Measurements from ENCODE around the gene HIBCH.
A peak's percentile ranks its signal among the peaks of the same experiment; 100 is the strongest.
"Not testable (repeated sequence)": the region's sequence is repeated elsewhere in the genome, so short reads cannot be mapped to it uniquely, and the experiment has no call there.

HIBCH gene, protein sequence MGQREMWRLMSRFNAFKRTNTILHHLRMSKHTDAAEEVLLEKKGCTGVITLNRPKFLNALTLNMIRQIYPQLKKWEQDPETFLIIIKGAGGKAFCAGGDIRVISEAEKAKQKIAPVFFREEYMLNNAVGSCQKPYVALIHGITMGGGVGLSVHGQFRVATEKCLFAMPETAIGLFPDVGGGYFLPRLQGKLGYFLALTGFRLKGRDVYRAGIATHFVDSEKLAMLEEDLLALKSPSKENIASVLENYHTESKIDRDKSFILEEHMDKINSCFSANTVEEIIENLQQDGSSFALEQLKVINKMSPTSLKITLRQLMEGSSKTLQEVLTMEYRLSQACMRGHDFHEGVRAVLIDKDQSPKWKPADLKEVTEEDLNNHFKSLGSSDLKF

DNA sequence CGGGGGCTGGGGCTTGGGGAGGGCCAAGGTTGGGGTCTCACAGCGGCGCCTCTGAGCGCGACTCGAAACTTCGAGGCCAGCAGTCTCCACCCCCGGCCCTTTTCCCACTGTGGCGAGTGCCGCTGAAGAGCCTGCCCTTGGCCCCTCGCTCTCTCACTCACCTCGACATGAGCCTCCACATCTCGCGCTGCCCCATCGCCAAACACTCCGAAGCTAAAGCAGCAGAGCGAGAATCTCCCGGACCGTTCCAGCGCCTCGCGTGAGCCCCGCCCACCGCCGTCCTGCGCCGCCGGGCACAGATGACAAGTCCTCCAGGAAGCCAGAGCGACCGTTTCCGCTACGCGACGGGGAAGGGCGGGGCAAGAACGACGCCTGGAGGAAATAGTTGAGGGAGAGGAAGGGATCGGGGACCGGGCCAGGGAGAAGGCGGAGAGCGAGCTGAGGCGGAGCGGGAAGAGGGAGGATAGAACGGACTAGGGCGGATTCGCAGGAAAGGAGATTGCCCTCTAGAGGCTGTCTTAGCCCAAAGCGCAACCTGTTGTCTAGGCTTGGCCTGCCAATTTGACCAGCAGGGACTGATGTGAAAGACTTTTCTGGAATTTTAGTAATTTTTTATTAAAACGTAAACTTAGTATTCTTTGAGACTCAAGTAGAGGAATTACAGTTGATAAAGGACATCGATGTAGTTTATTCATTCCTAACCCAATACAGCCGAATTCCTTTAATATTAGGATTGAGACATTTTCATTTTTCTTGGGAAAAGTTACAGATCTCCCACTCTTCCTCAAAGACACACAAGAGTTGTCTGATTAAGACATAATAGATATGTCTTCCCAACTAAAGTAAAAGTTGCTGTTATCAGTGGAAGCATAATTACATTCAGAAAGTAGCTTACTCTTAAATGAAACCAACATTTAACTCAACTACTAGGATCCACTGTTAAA, at the start of gene HIBCH:
TSS of gene HIBCH (minus strand) at position 272 of the 944 bp plus-strand sequence. CDS start at position 196, 76 bp downstream.
- DNase-seq: peak; percentile 95 to 96

DNA sequence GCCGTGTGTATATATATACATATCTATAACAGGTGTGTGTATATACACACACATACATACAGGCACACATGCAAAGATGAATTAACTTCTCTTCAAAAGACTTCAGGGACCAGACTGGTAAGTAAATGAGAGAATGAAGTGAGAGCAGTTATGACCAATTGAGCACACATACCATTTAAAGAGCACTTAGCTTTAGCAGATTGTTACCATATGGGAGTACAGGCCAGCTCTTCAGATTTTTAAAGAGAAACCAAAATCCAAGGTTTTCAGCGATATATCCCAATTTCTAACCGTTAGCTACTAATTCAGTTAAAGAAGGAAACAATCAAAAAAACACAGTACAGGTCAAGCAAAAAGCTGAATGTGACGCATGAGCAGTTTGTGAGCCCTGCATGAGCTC, 47.5 kb upstream of the HIBCH start:
- DNase-seq: no peak

DNA sequence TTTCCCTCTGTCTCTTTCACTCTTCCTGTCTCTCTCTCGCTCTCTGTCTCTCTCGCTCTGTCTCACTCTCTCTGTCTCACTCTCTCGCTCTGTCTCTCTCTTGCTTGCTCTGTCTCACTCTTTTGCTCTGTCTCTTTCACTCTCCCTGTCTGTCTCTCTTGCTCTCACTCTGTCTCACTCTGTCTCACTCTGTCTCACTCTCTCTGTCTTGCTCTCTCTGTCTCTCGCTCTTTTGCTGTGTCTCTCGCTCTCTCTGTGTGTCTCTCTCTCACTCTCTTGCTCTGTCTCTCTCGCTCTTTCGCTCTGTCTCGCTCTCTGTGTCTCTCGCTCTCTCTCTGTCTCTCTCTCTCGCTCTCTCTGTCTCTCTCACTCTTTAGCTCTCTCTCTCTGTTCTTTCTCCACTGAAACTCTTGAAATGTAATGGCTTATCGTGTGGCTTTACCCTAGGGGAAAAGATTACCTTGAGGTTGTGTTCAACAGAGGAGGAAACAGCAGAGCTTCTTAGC, 46.7 kb upstream of the HIBCH start:
- DNase-seq: no peak

DNA sequence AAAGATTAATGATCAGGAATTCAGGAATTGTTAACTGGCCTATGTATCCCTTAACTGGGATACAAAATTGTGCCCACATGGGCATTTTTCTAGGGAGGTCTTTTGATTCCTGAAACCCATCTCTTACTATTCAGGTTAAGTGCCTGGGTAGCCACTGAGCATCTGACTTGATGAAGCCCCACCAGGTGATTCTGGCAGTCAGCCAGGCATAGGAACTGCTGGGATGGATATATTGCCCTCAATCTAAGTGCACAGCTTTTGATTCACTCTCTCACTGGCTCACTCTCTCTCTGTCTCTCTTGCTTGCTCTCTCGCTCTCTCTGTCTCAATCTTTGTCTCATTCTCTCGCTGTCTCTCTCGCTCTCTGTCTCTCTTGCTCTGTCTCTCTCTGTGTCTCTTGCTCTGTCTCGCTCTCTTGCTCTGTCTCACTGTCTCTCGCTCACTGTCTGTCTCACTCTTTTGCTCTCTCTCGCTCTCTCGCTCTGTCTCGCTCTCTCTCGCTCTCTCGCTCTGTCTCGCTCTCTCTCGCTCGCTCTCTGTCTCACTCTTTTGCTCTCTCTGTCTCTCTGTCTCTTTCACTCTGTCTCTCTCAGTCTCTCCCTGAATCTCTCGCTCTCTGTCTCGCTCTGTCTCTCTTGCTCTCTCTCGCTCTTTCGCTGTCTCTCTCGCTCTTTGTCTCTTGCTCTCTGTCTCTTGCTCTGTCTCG, 46.0 kb upstream of the HIBCH start:
- no peak for DNase-seq

DNA sequence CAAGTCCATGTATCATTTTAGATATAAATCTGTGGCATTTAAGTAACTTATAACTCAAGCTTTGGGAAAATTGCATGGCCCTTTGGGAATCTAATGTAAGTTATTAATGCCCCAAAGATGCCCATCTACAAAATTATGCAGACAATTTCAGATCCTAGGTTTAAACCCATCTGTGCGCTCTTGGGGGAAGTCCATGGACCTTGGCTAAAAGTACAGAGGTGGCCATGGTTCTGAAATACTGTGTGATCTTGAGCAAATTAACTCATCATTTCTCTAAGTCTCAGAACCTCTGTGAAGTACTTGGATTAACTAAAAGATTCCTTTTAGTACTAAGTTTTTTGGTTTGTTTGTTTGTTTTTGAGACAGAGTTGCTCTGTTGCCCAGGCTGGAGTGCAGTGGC, 43.3 kb upstream of the HIBCH start:
- no peak for DNase-seq

DNA sequence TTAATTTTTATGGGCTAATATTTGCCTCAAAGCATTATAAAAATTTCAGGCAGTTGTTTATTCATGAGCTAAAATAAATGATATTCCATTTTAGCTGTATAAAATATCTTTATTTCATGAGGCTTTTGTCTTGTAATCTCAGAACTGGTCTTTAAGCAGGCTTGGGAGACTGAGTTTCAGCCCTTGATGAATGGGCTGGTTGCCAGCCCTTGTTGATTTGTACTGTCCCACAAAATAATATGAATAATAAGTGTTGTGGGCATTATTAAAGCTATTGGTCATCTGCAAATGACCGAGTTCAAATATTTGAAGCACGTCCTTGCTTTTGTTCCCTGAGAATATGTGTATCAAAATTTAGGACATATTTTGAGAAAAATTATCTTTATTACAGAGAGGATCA, 41.9 kb upstream of the HIBCH start:
- DNase-seq: no peak

DNA sequence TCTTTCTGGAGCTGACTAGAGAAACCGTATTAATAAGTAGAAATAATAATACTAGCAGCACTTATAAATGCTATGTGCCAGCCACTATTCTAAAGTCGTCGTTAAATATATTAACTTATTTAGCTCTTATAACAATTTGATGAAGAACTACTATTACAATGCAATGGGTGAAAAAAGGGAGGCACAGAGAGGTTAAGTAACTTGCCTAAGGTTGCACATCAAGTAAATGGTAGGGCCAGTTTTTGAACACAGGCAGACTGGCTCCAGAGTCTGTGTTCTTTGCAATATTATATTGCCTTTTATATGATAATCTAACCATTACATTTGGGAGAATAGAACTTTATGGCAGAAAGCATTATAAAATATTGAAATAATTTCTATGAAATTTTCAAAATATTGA, 41.3 kb upstream of the HIBCH start:
- no peak for DNase-seq

DNA sequence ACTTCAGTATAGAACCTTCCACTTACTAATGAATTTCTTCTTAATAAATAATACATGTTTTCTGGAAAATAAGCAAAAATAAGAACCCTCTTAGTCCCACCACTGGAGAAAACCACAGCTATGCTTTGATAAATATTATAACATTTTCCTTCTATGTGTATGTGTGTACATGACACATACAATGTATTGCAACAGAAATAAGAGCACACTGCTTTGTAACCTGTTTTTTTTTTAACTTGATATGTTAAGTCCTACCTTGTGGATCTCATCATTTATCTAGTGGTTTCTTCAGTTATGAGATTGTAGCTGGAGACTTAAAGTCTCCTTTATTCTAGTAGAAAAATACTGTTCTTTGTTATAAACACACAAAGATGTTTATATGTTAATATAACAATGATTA, 40.9 kb upstream of the HIBCH start:
- DNase-seq: no peak

DNA sequence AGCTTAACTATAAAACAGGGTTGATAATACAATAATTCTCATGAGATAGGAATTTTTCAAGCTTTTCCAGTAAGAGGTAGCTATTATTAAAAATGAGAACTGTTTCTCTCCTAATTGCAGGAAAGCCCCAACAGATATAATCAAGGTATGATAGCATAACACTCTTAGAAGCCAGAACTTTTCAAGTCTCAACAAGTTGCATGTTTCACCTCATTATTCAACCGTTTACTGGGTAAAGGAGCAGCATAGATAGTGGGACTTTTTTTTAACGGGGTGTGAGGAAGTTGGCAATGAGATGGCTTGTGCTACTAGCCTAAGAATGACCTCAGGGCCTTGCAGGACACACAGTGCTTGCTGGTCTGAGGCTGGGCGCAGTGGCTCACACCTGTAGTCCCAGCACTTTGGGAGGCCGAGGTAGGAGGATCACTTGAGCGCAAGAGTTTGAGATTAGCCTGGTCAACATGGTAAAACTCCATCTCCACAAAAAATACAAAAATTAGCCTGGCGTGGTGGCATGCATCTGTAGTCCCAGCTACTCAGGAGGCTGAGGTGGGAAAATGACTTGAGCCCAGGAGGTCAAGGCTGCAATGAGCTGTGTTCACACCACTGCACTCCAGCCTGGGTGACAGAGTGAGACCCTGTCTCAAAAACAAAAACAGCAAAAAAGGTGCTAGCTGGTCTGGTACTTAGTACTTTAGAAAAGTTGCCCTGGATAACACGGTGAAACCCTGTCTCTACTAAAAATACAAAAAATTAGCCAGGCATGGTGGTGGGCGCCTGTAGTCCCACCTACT, 39.2 kb upstream of the HIBCH start:
- DNase-seq: not testable (repeated sequence)

DNA sequence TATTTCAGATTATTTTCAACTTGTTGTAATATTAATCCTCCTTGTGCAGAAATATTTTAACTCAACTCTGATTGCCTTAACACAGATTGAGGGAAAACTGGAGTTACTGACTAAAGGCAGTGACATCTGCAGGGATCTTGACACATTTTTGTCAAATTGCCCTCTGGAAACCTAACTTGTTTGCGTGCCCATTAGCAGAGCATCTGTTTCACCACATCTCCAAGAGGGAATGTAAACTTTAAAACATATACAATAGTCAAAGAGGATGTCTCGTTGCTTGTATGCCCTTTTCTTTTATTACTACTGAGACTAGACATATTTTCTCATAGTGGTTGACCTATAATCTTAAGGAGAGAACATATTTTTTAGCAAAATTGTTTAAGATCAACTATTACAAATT, 38.0 kb upstream of the HIBCH start:
- DNase-seq: no peak

DNA sequence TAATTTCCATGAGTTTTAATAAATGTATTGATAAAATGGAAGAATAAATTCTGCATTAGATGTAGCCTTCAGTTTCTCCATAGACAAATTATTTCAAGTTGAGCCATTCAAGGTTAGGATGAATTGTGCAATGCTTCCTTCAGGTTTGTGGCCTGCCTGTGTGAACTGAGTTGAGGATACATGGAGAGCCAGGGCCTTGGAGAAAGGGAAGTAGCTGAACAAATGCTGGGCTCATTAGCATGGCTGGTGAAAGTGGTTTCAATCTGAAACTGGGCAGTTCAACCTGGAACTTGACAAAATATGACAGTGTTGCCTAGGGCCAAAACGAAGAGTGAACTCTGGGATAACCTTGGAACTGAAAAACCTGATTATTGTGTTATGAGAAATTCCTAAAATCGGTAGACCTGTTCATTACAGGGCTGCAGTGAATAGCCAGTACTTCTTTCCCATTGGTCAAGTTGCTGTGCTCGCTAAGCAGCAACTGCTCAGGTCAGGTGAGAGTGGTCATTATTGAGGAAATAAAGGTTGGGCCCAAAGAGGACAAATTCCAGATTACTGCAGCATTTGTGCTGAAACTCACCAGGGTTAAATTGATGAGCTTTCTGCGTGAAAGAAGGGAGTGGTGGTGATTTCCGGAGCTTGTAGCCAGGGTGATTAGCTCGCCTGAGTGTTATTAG, 36.5 kb upstream of the HIBCH start:
- DNase-seq: no peak

DNA sequence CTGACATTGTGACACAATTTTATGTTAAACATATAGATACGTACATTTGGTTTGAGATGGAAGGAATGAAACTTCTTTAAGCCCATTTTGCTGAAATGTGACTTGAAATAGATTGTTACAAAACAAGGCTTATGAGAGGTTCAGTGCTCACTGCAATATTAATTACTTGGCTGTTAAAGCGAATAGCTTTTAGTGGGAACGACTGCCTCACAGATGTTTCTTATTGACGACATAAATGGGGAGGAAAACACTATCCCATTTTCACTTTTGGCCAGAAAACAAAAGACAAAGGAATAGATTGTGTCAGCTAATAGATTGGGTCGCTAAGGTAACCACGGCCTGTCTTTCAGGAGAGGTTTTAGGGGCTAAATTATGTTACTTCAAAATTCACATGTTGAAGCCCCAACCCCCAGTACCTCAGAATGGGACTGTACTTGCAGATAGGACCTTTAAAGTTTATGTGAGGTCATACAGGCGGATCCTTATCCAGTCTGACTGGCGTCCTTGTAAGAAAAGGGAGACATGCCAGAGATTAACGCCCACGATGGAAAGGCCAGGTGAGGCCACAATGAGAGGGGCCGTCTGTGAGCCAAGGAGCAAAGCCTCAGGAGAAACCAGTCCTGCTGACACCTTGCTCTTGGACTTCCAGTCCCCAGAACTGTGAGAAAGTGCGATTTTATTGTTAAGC, 34.5 kb upstream of the HIBCH start:
- no peak for DNase-seq

DNA sequence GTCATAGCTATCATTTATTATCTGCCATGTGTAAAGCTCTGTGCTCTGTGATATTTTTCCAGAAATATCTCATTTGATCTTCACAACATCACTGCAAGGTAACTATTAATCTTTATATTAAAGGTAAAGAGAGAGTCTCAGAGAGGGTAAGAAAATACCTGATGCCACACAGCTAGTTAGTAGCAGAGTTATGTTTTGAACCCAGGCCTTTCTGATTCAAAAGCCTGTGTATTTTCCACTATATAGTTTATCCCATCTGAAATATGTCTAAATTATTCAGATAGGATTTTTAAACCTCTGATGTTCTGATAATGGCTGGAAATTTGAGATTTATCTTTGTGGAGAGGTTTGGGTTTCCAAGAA, 33.9 kb upstream of the HIBCH start:
- DNase-seq: no peak

DNA sequence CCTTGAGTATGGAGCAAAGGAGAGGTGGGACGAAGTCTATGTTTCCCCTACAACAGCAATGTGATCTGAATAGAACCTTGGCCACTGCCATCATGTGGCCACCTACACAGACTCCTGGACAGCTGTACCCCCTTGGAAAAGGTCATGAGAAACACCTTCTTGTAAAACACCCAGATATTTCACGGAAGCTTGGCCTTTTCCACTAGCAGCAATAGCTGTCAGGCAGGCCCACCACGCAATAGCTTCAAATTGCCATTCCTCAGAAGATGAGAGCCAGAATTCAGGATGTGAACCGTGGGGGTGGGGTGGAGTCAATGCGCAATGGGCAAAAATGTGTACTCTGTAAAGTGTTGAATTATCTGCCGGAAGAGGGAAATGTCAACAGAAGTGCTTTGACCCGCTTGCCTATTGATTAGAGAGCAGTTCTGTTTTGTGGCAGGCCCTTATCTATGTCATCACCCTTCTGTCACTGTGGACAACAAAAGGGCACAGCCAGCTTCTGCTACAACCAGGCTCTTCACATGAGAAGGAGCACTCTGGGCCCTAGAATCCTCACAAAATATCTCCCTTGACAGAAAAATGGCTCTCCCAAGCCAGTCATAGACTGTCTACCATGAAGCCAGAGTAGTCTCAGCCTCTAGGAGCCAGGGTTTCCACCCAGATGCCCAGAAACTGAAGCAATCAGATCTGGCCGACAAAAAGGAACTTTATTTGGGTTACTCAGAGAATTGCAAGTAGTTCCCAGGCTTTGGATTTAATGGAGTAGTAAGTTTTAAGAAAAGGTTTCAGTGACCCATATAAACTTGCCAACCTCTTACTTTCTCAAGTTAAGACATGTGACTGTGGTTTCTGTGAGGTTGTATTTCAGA, 33.3 kb upstream of the HIBCH start:
- DNase-seq: no peak

DNA sequence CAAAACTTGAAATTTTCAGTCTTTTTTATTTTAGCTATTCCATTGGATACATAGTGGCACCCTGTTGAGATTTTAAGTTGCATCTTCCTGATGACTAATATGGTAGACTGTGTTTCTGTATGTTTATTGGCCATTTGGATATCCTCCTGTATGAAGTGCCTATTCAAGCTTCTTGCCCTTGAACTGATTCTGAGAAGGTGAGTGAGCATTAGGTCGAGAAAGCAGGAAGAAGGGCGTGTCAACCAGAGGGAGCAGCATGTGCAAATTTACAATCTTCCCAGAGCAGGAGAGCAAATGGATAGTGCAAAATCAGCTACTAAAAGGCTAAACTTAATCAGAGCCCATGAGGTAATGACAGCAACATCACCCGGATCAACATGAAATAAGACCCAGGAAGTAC, 32.3 kb upstream of the HIBCH start:
- no peak for DNase-seq

DNA sequence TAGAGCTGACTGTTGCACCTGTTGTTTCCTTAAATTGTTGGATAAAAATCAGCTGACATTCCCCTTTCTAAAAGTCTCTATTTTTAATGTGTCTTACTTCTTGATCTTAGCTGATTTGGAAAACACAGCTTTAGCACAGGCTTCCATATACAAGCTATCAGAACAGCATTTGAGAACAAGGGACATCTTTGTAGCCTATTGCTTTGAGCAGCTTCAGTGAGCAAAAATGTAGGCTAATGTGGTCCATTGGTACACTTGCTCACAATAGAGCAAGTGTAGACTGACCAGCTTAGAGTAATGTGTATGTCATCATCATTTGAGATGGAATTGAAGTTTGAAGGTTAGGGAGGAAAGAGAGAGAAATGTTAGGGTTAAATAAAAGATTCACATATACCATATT, 30.7 kb upstream of the HIBCH start:
- no peak for DNase-seq

DNA sequence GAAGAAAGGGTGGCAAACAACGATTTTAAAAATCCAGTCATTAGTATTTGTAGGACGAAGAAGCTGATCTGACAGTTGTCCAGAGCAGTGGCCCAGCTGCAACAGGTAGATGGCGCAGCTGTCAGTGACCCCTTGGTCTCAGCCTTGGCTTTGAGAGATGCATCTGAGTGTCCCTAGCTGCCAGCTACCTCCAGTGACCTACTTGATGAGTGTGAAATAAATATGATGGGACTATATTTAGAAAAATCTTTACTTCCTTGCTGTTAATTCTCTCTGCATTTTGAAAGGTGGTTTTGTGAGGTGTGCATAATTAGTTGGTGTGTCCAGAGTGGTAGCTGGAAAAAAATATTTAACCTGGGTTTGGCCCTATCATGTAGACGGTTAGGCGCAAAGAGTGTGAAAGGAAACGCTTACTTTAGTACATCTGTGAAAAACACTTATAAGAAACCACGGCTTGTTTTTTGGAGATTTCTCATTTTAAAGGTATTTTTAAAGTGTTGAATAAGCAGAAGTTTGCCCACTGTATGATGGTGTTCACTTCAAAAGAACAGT, 24.7 kb upstream of the HIBCH start:
- peak in 1 of 2 experiments; percentile 61 for DNase-seq

DNA sequence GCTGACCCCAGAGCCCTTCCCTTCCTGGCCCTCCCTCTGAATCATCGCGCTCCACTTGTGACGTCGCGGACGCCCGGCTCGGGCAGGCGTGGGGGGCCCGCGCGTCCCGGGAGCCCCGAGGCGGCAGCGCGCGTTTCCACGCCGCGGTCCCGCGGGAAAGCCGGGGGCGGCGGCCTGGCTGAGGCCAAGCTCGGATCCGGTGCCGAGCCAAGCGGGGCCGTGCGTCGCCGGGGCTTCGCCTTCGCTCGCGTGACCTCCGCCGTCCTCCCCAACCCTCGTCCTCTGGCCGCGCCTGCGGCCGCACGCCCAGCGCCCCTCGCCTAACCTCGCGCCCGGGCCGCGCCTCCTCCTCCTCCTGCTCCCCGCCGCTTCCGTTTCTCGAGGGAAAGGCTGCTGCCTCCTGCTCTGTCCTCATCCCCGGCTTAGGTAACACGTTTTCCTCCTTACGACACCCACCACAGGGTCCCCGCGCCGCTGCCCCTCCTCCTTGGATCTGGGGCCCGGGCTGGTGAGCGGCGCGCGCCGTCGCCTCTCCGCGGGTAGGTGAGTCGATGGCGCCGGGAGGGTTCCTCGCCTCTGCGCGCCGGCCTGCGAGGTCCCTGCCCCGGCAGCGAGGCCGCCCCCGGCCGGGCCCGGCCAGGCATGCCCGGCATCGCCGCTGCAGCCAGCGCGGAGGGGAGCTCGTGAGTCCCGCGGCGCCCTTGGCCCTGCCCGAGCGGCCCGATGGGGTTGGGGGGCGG, 24.1 kb upstream of the HIBCH start, which contains the start of gene INPP1:
TSS of gene INPP1 (plus strand) at position 54 of the 740 bp plus-strand sequence. CDS start 16,514 bp downstream, outside the sequence.
- DNase-seq: no peak

DNA sequence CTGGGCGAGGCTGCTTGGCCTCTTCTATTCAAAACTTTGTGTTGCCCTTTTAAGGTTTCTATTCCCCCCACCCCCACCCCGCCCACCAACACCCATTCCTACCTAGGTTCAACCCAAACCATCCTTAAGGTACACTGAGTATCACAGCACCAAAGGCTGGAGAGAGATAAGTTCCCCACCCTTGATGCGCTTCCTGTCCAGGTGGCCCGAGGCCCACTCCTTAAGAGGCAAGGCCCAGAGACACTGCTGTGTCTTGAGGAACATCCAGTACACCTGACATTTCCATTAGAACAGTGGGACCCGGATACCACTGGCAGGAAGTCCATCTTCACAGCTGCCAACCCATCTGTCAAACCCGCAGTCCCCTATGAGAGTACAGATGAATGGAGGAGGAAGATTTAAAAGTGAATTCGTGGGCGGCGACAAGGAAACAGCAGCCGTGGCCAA, 23.5 kb upstream of the HIBCH start:
- no peak for DNase-seq

Measured in NCI-H1930 (cell line).